Adrenal gland (tissue), 12 donors: ENCODE results near the gene PSMG3. TPM values are rescaled to one million over a fixed set of nuclear protein-coding genes. Genes with fewer than 3 reads are reported as not detected.

ENCODE experiments used
- DNase-seq, 7 donors: peaks; one replicate each; pipeline ENCODE4 v3.0.0-alpha.2; 2019 to 2020
- H3K27ac ChIP-seq, 5 donors: fragments of 200-600 bp; sonication (generic) in 4 of 5; 1 replicate in 3 of 5; 2 replicates in 2 of 5; pipeline versions ENCODE4 v1.5.1 to v1.8.0; 2016 to 2020; ENCODE audit warnings: mild to moderate bottlenecking in 1 of 5
- H3K27me3 ChIP-seq: fragments of 200-600 bp; 2 replicates; pipeline ENCODE4 v1.8.0; 2021
- H3K36me3 ChIP-seq, 2 donors: fragments of 200-600 bp; replicated peaks in 1 of 2; 1 replicate in 1 of 2; 2 replicates in 1 of 2; pipeline versions ENCODE4 v1.5.1 to v1.8.0; 2018 to 2022
- H3K4me1 ChIP-seq, 2 donors: fragments of 200-600 bp; replicated peaks in 1 of 2; 1 replicate in 1 of 2; 2 replicates in 1 of 2; pipeline versions ENCODE4 v1.5.1 to v1.8.0; 2018 to 2021
- H3K4me3 ChIP-seq, 4 donors: fragments of 200-600 bp; sonication (generic) in 3 of 4; one replicate each; pipeline ENCODE4 v1.5.1; 2016 to 2018
- H3K9me3 ChIP-seq, 3 donors: fragments of 200-600 bp; sonication (generic) in 1 of 3; replicated peaks in 1 of 3; 1 replicate in 2 of 3; 2 replicates in 1 of 3; pipeline versions ENCODE4 v1.5.1 to v1.8.0; 2016 to 2021
- POLR2A ChIP-seq, 2 donors: fragments of 450-650 bp; IDR thresholded peaks; one replicate each; pipeline ENCODE4 v1.6.1; 2017; ENCODE audit warnings: antibody characterized with exemption in 2 of 2, mild to moderate bottlenecking in 2 of 2, moderate library complexity in 1 of 2
- WGBS, 4 donors: extraction: QIAGEN DNeasy Blood & Tissue Kit in 2 of 4; methylation state at CpG; one replicate each; pipeline versions ENCODE4 v1.1.5 to v1.1.7; 2013 to 2017; 5-methylcytosine and 5-hydroxymethylcytosine counted together
- intact Hi-C, 2 donors: fragments of 100-400 bp; cut with DNase I; formaldehyde crosslinking; loops; one replicate each; pipeline versions ENCODE4 v1.14.1 to v1.15.0; 2022 to 2023
- polyA plus RNA-seq, 3 donors: library from polyadenylated mRNA; stranded (reverse); fragments of 200-250 nt in 2 of 3; fragments of 350-450 nt in 1 of 3; fragmentation: Illumina TruSeq in 1 of 3; extraction: RNeasy Lipid Tissue Mini Kit (QIAGEN cat#74804) in 1 of 3; gene quantifications; one replicate each; pipeline ENCODE4 v1.2.3, GENCODE V29; 2013 to 2014
- total RNA-seq, 9 donors: library from RNA; depleted of rRNA in 4 of 9; stranded (reverse); fragments of >200 nt in 4 of 9; fragments of 120-200 nt in 1 of 9; fragmentation: NEBNext Ultra II Directional in 1 of 9; extraction: Animal tissue kit (Norgen Biotek cat#: 25700) in 1 of 9; gene quantifications; one replicate each; pipeline versions ENCODE4 v1.1.0 to v1.2.4, GENCODE V29; 2013 to 2023
- TF ChIP-seq, protein P1 (sequence below), 6 experiments: fragments of 450-650 bp in 4 of 6; fragments of 200-600 bp in 2 of 6; sonication (generic) in 1 of 6; IDR thresholded peaks; 1 replicate in 5 of 6; 2 replicates in 1 of 6; pipeline versions ENCODE4 v1.5.1 to v1.8.0; 2016 to 2021; ENCODE audit warnings: antibody characterized with exemption in 6 of 6, mild to moderate bottlenecking in 2 of 6, moderate library complexity in 1 of 6
- donor health status: healthy with polysubstance abuse.
- donor health status: Bipolar disorder and iron deficiency.
- donor health status: DM: yes; HTN: yes; CAD: no.
- donor health status: DM: no; HTN: no; CAD: no.
- donor health status: DM: no; HTN: no; CAD: no.
- donor health status: DM: yes; HTN: yes; CAD: no.

The PSMG3 gene
- total and polyA plus RNA-seq, 12 donors = 17.3 to 82.7 (median 34.8) TPM

DNA sequence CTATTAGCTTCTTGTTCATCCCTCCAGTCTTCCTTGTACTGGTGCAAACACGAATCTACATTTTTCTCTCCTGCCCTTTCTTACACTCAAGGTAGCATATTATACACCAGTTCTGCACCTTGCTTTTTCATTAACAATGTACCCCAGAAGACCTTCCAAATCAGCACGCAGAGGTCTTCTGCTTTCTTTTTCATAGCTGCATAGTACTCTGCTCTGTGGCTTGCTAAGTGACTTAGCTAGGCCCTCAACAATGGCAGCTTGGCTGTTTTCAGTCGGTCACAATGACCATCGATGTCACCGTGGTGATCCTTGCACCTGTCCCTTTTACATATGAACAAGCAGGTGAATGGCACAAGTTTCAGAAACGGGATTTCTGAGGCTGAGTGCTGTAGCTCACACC, 44.4 kb downstream of the PSMG3 start:
- H3K36me3 ChIP-seq = no peaks in the 10 kb centered on the region
- H3K27me3 ChIP-seq = no peaks in the 10 kb centered on the region
- no peak for DNase-seq
- H3K27ac ChIP-seq = no peak overlapping the region
- TF ChIP-seq POLR2A (IDR thresholded peaks at IDR 0.05) = no peak
- TF ChIP-seq, protein P1, sequence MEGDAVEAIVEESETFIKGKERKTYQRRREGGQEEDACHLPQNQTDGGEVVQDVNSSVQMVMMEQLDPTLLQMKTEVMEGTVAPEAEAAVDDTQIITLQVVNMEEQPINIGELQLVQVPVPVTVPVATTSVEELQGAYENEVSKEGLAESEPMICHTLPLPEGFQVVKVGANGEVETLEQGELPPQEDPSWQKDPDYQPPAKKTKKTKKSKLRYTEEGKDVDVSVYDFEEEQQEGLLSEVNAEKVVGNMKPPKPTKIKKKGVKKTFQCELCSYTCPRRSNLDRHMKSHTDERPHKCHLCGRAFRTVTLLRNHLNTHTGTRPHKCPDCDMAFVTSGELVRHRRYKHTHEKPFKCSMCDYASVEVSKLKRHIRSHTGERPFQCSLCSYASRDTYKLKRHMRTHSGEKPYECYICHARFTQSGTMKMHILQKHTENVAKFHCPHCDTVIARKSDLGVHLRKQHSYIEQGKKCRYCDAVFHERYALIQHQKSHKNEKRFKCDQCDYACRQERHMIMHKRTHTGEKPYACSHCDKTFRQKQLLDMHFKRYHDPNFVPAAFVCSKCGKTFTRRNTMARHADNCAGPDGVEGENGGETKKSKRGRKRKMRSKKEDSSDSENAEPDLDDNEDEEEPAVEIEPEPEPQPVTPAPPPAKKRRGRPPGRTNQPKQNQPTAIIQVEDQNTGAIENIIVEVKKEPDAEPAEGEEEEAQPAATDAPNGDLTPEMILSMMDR (IDR thresholded peaks at IDR 0.05) = no peak
- 82 to 91% (median 90%) methylated on average over 6 of the region's 6 CpGs for WGBS, 4 donors
- H3K9me3 ChIP-seq = no peaks in the 10 kb centered on the region
- H3K4me3 ChIP-seq = no peak overlapping the region
- H3K4me1 ChIP-seq = no peaks in the 10 kb centered on the region
- intact Hi-C loops = no loop called here

DNA sequence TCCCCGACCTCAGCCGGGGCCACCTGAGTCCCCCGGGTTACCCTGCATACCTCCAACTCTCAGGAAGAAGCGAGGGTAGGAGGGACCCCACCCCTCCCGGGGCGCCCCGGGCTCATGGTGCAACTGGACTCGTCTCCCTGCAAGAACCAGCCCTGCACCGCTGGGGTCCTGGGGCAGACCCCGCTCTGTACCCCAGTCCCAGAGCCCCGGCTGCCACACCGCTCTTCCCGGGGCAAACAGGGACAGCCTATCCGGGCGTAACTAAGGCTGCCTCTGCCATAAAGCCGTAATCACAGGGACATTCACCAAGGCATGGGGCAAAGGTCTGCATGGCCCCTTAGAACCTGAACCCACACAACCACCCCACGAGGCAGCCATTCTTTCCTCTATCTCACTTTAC, 46.0 kb downstream of the PSMG3 start:
- no peaks in the 10 kb centered on the region for H3K9me3 ChIP-seq
- H3K36me3 ChIP-seq = no peaks in the 10 kb centered on the region
- DNase-seq = no peak
- 51 to 78% (median 70%) methylated on average over 8 to 17 of the region's 17 CpGs for WGBS, 4 donors
- no peak overlapping the region for H3K27ac ChIP-seq
- H3K4me1 ChIP-seq = no peaks in the 10 kb centered on the region
- no peak for TF ChIP-seq POLR2A (IDR thresholded peaks at IDR 0.05)
- TF ChIP-seq, protein P1 (IDR thresholded peaks at IDR 0.05) = no peak
- H3K27me3 ChIP-seq = no peaks in the 10 kb centered on the region
- no peak overlapping the region for H3K4me3 ChIP-seq
- intact Hi-C loops = no loop called here

DNA sequence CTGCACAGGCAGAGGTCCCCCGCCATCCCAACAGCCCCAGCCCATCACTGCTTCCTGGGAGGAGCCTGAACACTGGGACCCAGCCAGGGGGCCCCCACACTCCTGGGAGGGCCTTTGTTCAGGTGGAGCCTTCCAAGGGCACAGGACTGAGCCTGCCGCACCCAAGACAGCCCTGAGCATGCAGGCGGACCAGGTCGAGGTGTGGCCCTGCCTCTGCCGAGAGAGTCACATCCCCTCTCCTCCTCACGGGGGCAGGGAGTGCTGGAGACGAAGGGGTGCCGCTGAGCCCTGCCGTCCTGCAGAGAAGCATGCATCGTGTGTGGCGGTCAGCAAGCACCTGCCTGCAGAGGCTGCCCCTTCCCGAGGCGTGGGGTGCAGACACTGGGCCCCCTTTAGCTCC, 46.6 kb downstream of the PSMG3 start:
- intact Hi-C loops = no loop called here
- 0 to 38% (median 29%) methylated on average over 1 to 13 of the region's 13 CpGs for WGBS, 4 donors
- H3K27me3 ChIP-seq = no peaks in the 10 kb centered on the region
- TF ChIP-seq, protein P1 (IDR thresholded peaks at IDR 0.05) = no peak
- TF ChIP-seq POLR2A (IDR thresholded peaks at IDR 0.05) = no peak
- no peaks in the 10 kb centered on the region for H3K4me1 ChIP-seq
- no peak for DNase-seq
- H3K9me3 ChIP-seq = no peaks in the 10 kb centered on the region
- H3K27ac ChIP-seq = no peak overlapping the region
- no peaks in the 10 kb centered on the region for H3K36me3 ChIP-seq
- no peak overlapping the region for H3K4me3 ChIP-seq

DNA sequence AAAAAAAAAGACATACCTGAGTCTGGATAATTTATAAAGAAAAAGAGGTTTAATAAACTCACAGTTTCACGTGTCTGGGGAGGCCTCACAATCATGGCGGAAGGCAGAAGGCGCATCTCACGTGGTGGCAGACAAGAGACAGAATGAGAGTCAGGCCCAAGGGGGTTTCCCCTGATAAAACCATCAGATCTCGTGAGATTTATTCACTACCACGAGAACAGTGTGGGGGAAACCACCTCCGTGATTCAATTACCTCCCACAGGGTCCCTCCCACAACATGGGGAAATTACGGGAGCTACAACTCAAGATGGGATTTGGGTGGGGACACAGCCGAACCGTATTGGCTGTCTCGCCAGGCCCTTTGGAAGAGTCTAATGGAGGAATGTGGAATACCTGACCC, 48.4 kb downstream of the PSMG3 start:
- no peaks in the 10 kb centered on the region for H3K36me3 ChIP-seq
- 77 to 83% (median 81%) methylated on average over 11 of the region's 11 CpGs for WGBS, 4 donors
- no peak overlapping the region for H3K4me3 ChIP-seq
- intact Hi-C loops = no loop called here
- no peaks in the 10 kb centered on the region for H3K4me1 ChIP-seq
- no peaks in the 10 kb centered on the region for H3K27me3 ChIP-seq
- TF ChIP-seq, protein P1 (IDR thresholded peaks at IDR 0.05) = no peak
- TF ChIP-seq POLR2A (IDR thresholded peaks at IDR 0.05) = no peak
- no peak overlapping the region for H3K27ac ChIP-seq
- no peak for DNase-seq
- H3K9me3 ChIP-seq = no peaks in the 10 kb centered on the region
